SH-SY5Y (cell line): Measurements from ENCODE around the gene OTX1.

Experiments used
- GATA2 ChIP-seq: IDR thresholded peaks from 2 replicates; pipeline ENCODE4 v1.6.1; 2011; ENCODE audit warnings: mild to moderate bottlenecking, low read depth, low read length
- GATA3 ChIP-seq: IDR thresholded peaks from 2 replicates; pipeline ENCODE4 v1.6.1; 2011; ENCODE audit warnings: low read depth, mild to moderate bottlenecking, low read length, moderate library complexity

GRCh38 chr2:63001576-63001975 lies 49.1 kb upstream of the OTX1 start:
- no peak for TF ChIP-seq GATA3
- TF ChIP-seq GATA2: no peak
